Gastroesophageal sphincter (tissue), 3 donors: ENCODE measurements around the gene ARHGEF16.

Source experiments
- CTCF ChIP-seq, 4 experiments: fragments of 200-600 bp in 2 of 4; fragments of 450-650 bp in 2 of 4; sonication (generic) in 1 of 4; IDR thresholded peaks; one replicate each; pipeline ENCODE4 v1.5.1; 2017 to 2019; ENCODE audit warnings: antibody characterized with exemption in 4 of 4, mild to moderate bottlenecking in 2 of 4, moderate library complexity in 2 of 4
- POLR2A ChIP-seq, 2 donors: fragments of 450-650 bp; IDR thresholded peaks; one replicate each; pipeline ENCODE4 v1.6.1; 2017; ENCODE audit warnings: antibody characterized with exemption in 2 of 2, mild to moderate bottlenecking in 2 of 2, moderate library complexity in 1 of 2
- POLR2AphosphoS5 ChIP-seq: sonication (generic); formaldehyde crosslinking; IDR thresholded peaks from one replicate; pipeline ENCODE4 v1.6.1; 2017; ENCODE audit warnings: antibody characterized with exemption

GRCh38 chr1:3510136-3510955 is 55.9 kb downstream of the ARHGEF16 start:
- TF ChIP-seq CTCF (IDR thresholded peaks at IDR 0.05) (no peak), POLR2A (IDR thresholded peaks at IDR 0.05) (no peak), POLR2AphosphoS5 (no peak)
